Neuronal stem cell (in vitro differentiated cells): ENCODE measurements around the gene CYP4F11.

ENCODE experiments used
- DNase-seq: peaks from one replicate; pipeline ENCODE4 v3.0.0-alpha.2; 2013; ENCODE audit warnings: low spot score
- H2AFZ ChIP-seq: one replicate; pipeline ENCODE4 v1.6.1; 2013; ENCODE audit warnings: mild to moderate bottlenecking, low read length, inconsistent platforms
- H2AK5ac ChIP-seq: 2 replicates; pipeline ENCODE4 v1.6.1; 2013; ENCODE audit warnings: low read depth, mild to moderate bottlenecking, inconsistent platforms, low read length, moderate library complexity, mixed read lengths
- H2BK120ac ChIP-seq: 2 replicates; pipeline ENCODE4 v1.6.1; 2013; ENCODE audit warnings: low read depth, mild to moderate bottlenecking, inconsistent platforms, low read length, moderate library complexity, mixed read lengths
- H2BK12ac ChIP-seq: one replicate; pipeline ENCODE4 v1.6.1; 2013; ENCODE audit warnings: low read length, inconsistent platforms
- H2BK15ac ChIP-seq: 2 replicates; pipeline ENCODE4 v1.6.1; 2013; ENCODE audit warnings: mild to moderate bottlenecking, low read length, inconsistent platforms, mixed read lengths
- H2BK5ac ChIP-seq: one replicate; pipeline ENCODE4 v1.6.1; 2013; ENCODE audit warnings: inconsistent platforms, mild to moderate bottlenecking, low read length, moderate library complexity
- H3K14ac ChIP-seq: one replicate; pipeline ENCODE4 v1.6.1; 2013; ENCODE audit warnings: low read length, inconsistent platforms
- H3K18ac ChIP-seq: 2 replicates; pipeline ENCODE4 v1.6.1; 2013; ENCODE audit warnings: low read length, inconsistent platforms
- H3K23ac ChIP-seq: 2 replicates; pipeline ENCODE4 v1.6.1; 2013; ENCODE audit warnings: low read depth, mild to moderate bottlenecking, mixed read lengths, low read length, inconsistent platforms; ENCODE audit not compliant: poor library complexity
- H3K27ac ChIP-seq: replicated peaks from 3 replicates; pipeline ENCODE4 v1.5.1; 2013; ENCODE audit warnings: low read length, inconsistent platforms
- H3K27me3 ChIP-seq, 3 experiments: 2 replicates each; pipeline ENCODE4 v1.6.1; 2013; ENCODE audit warnings: low read length in 3 of 3, mild to moderate bottlenecking in 2 of 3, inconsistent platforms in 1 of 3, low read depth in 1 of 3, mixed read lengths in 1 of 3, moderate library complexity in 1 of 3; ENCODE audit not compliant: control insufficient read depth in 3 of 3, insufficient read depth in 3 of 3
- H3K36me3 ChIP-seq, 2 donors: replicated peaks in 1 of 2; 2 replicates each; pipeline ENCODE4 v1.6.1; 2013; ENCODE audit warnings: low read length in 2 of 2; ENCODE audit not compliant: control insufficient read depth in 2 of 2, insufficient read depth in 2 of 2
- H3K4ac ChIP-seq: 2 replicates; pipeline ENCODE4 v1.6.1; 2013; ENCODE audit warnings: inconsistent platforms, mild to moderate bottlenecking, low read length, moderate library complexity
- H3K4me1 ChIP-seq, 2 donors: 1 replicate in 1 of 2; 2 replicates in 1 of 2; pipeline ENCODE4 v1.6.1; 2013; ENCODE audit warnings: low read length in 2 of 2, low read depth in 1 of 2; ENCODE audit not compliant: control insufficient read depth in 2 of 2, insufficient read depth in 1 of 2
- H3K4me2 ChIP-seq: one replicate; pipeline ENCODE4 v1.6.1; 2013; ENCODE audit warnings: mild to moderate bottlenecking, low read length, inconsistent platforms; ENCODE audit not compliant: insufficient read depth, poor library complexity, severe bottlenecking
- H3K4me3 ChIP-seq, 2 donors: 2 replicates each; pipeline ENCODE4 v1.5.1; 2013; ENCODE audit warnings: low read length in 2 of 2, mild to moderate bottlenecking in 2 of 2, inconsistent platforms in 1 of 2, moderate library complexity in 1 of 2
- H3K79me1 ChIP-seq: one replicate; pipeline ENCODE4 v1.6.1; 2013; ENCODE audit warnings: low read depth, mild to moderate bottlenecking, inconsistent platforms, low read length, moderate library complexity
- H3K9ac ChIP-seq: one replicate; pipeline ENCODE4 v1.6.1; 2013; ENCODE audit warnings: mild to moderate bottlenecking, low read depth, low read length, inconsistent platforms; ENCODE audit not compliant: poor library complexity
- H3K9me3 ChIP-seq, 2 donors: replicated peaks in 1 of 2; 2 replicates each; pipeline versions ENCODE3 to v1.6.1; 2013; ENCODE audit warnings: low read length in 2 of 2, mild to moderate bottlenecking in 2 of 2, inconsistent platforms in 1 of 2, low read depth in 1 of 2, mixed read lengths in 1 of 2, moderate library complexity in 1 of 2; ENCODE audit not compliant: control insufficient read depth in 2 of 2, insufficient read depth in 1 of 2
- H4K8ac ChIP-seq: one replicate; pipeline ENCODE4 v1.6.1; 2013; ENCODE audit warnings: low read depth, mild to moderate bottlenecking, inconsistent platforms, low read length, moderate library complexity
- H4K91ac ChIP-seq: one replicate; pipeline ENCODE4 v1.6.1; 2013; ENCODE audit warnings: low read length, low read depth, mild to moderate bottlenecking, inconsistent platforms; ENCODE audit not compliant: poor library complexity
- WGBS, 2 donors: extraction: QIAGEN DNeasy Blood & Tissue Kit; methylation state at CpG; one replicate each; pipeline ENCODE4 v1.1.7; 2013; ENCODE audit warnings: missing lambda C conversion rate in 2 of 2, mixed read lengths in 1 of 2; ENCODE audit not compliant: insufficient read length in 2 of 2, insufficient replicate concordance in 1 of 2; ENCODE audit errors: extremely low coverage in 2 of 2; 5-methylcytosine and 5-hydroxymethylcytosine counted together

The CYP4F11 gene

DNA sequence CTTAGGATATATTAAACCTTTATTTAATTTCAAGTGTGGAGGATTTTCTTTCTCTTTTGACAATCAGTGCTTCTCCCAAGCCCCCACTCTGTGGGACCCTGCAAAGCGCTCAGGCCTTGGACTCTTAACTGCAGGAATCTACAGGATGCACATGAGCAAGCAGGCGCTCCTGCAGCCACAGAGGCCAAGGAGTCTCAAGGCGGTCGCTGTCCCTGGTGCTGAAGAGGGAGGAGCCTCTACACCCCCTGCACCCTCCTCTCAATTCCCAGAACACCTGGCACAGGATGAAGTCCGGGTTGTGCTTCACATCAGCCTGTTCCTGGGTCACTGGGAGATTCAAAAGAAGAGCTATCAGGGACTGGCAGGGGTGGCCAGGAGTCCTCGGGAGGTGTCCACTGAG, 28.0 kb upstream of the CYP4F11 start:
- WGBS, 2 donors: no CpG with 5 or more reads among the region's 6 CpGs
- H4K91ac ChIP-seq: no peak overlapping the region
- no peak overlapping the region for H3K18ac ChIP-seq
- no peak overlapping the region for H3K23ac ChIP-seq
- no peak overlapping the region for H3K27ac ChIP-seq
- H4K8ac ChIP-seq: no peak overlapping the region
- H3K4me1 ChIP-seq: no peaks in the 10 kb centered on the region
- H2AFZ ChIP-seq: no peak overlapping the region
- no peak overlapping the region for H3K14ac ChIP-seq
- no peak overlapping the region for H2AK5ac ChIP-seq
- no peak overlapping the region for H3K4ac ChIP-seq
- no peaks in the 10 kb centered on the region for H3K27me3 ChIP-seq
- H3K79me1 ChIP-seq: no peaks in the 10 kb centered on the region
- no peaks in the 10 kb centered on the region for H3K36me3 ChIP-seq
- H2BK15ac ChIP-seq: no peak overlapping the region
- H3K4me2 ChIP-seq: no peak overlapping the region
- peaks cover 0 to 18% of the 10 kb centered on the region in 2 donors for H3K9me3 ChIP-seq
- no peak for DNase-seq
- H2BK12ac ChIP-seq: no peak overlapping the region
- no peak overlapping the region for H3K9ac ChIP-seq
- H3K4me3 ChIP-seq: peak overlapping the region in 1 of 2 donors; percentile 29
- no peak overlapping the region for H2BK5ac ChIP-seq
- H2BK120ac ChIP-seq: no peak overlapping the region

DNA sequence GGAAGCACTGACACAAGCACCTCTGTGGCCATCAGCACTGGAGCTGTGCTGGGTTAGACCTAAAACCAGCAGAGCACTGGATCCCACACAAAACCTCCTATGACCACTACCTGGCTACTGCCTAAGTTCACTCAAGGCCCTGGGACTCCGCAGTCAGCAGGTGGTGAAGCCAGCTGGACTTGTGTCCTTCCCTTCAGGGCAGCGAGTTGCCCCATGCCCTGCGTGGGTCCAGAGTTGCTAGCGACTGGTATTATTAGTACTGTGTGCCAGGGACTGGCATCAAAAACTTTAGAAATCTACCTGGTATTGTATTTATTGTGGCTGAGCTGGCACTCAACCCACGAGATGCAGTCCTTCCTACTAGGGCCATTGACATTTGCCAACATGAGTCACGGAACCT, 20.5 kb upstream of the CYP4F11 start:
- Histone ChIP-seq H3K23ac (no peak overlapping the region), H3K36me3 (no peaks in the 10 kb centered on the region), H3K4me1 (no peaks in the 10 kb centered on the region), H3K9me3 (peaks cover 0 to 15% of the 10 kb centered on the region in 2 donors), H2BK5ac (no peak overlapping the region), H2AK5ac (no peak overlapping the region), H3K4ac (no peak overlapping the region), H3K4me2 (no peak overlapping the region), H2BK120ac (no peak overlapping the region), H3K4me3 (no peak overlapping the region), H2BK15ac (no peak overlapping the region), H3K18ac (no peak overlapping the region), H3K27ac (no peak overlapping the region), H3K14ac (no peak overlapping the region), H4K91ac (no peak overlapping the region), H2AFZ (no peak overlapping the region), H3K79me1 (no peaks in the 10 kb centered on the region), H3K9ac (no peak overlapping the region), H2BK12ac (no peak overlapping the region), H3K27me3 (peaks cover 0 to 4% (median 4%) of the 10 kb centered on the region in 3 experiments), H4K8ac (no peak overlapping the region)
- no peak for DNase-seq
- WGBS, 2 donors: no CpG with 5 or more reads among the region's 6 CpGs

DNA sequence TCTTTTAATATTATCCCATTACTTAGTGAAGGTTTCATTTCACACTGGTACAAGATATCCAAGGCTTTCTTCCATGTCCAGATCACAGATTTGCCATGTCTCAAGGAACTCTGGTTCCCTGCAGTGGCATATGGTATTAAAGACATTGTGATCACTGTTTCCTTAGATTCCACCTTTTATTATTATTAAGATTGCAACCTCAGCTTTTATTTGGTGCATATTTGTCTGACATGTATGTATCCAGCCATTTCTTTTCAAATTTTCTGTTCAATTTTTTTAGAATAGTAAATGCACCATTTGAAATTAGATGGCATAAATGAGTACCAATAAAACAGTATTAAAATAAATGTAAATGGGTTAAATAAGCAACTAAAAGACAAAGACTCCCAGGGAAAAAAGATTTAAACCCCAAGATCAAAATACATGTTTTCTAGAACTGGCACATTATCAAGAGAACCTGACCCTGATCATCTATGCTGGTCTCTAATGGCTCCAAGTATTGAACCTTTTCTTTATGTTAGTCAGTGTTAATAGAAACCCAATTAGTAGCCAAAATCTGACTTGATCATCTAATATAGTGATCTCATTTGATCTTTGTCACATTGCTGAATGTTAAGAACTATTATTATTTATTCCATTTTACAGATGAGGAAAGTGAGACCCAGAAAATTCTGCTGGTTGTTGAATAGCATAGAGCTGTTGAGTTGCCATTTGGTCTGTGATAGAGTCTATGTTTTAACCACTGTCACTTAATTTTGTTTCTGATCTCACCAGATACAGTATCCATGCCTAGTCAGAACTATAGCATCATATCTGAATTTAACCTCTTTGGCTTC, 14.1 kb upstream of the CYP4F11 start, which contains the start of gene OR10H4:
OR10H4 (plus strand) TSS at position 786 of the 836 bp plus-strand sequence; CDS start at position 786, 0 bp downstream.
- H3K18ac ChIP-seq: no peak within 1 kb of the TSS
- no peak within 1 kb of the TSS for H3K4ac ChIP-seq
- no peak within 1 kb of the TSS for H3K27ac ChIP-seq
- no peak within 1 kb of the TSS for H2BK5ac ChIP-seq
- no peaks in the 10 kb centered on the region for H3K36me3 ChIP-seq
- H3K4me3 ChIP-seq: peak within 1 kb of the TSS in 1 of 2 donors; percentile 68
- H3K27me3 ChIP-seq: no peaks in the 10 kb centered on the region
- no peak within 1 kb of the TSS for H2BK120ac ChIP-seq
- H3K79me1 ChIP-seq: no peaks in the 10 kb centered on the region
- H2BK12ac ChIP-seq: no peak within 1 kb of the TSS
- no peak within 1 kb of the TSS for H2BK15ac ChIP-seq
- H4K8ac ChIP-seq: no peak within 1 kb of the TSS
- H3K9me3 ChIP-seq: peaks cover 0 to 10% of the 10 kb centered on the region in 2 donors
- no peak within 1 kb of the TSS for H3K4me2 ChIP-seq
- no peak within 1 kb of the TSS for H4K91ac ChIP-seq
- no peak within 1 kb of the TSS for H3K9ac ChIP-seq
- no peak within 1 kb of the TSS for H3K23ac ChIP-seq
- no peak within 1 kb of the TSS for H2AK5ac ChIP-seq
- H2AFZ ChIP-seq: no peak within 1 kb of the TSS
- H3K14ac ChIP-seq: no peak within 1 kb of the TSS
- no peak for DNase-seq
- no peaks in the 10 kb centered on the region for H3K4me1 ChIP-seq

DNA sequence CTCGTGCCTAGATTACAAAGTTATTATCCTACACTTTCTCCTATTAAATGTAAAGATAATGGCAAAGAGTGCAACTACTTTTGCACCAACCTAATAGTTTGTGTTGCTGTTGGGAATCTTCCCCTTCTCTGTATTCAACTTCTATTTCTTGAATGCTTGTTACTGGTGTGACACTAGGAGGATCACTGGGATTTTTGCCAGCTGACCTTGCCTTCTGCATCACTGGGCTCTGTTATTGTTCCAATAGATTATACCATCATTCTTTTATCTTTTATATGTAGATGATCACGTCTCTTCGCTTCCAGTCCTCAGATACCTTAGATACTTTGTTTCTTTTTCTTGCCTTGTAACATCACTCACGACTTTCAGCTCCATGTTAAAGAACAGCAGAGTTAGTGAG, 11.0 kb upstream of the CYP4F11 start:
- H3K9ac ChIP-seq: no peak overlapping the region
- no peak overlapping the region for H2BK15ac ChIP-seq
- no peak overlapping the region for H2AFZ ChIP-seq
- H3K36me3 ChIP-seq: no peaks in the 10 kb centered on the region
- no peak overlapping the region for H4K8ac ChIP-seq
- no peaks in the 10 kb centered on the region for H3K27me3 ChIP-seq
- H3K4me2 ChIP-seq: no peak overlapping the region
- no peak overlapping the region for H3K4me3 ChIP-seq
- H3K14ac ChIP-seq: no peak overlapping the region
- no peak overlapping the region for H3K4ac ChIP-seq
- no peak overlapping the region for H2AK5ac ChIP-seq
- H2BK5ac ChIP-seq: no peak overlapping the region
- H2BK120ac ChIP-seq: no peak overlapping the region
- H2BK12ac ChIP-seq: no peak overlapping the region
- H3K18ac ChIP-seq: no peak overlapping the region
- H3K79me1 ChIP-seq: no peaks in the 10 kb centered on the region
- peaks cover 0 to 17% of the 10 kb centered on the region in 2 donors for H3K9me3 ChIP-seq
- no peak for DNase-seq
- H3K27ac ChIP-seq: no peak overlapping the region
- no peaks in the 10 kb centered on the region for H3K4me1 ChIP-seq
- H3K23ac ChIP-seq: no peak overlapping the region
- WGBS, 2 donors: no CpG with 5 or more reads among the region's 4 CpGs
- H4K91ac ChIP-seq: no peak overlapping the region
